ENCODE data around the gene BCL6B.

DNA sequence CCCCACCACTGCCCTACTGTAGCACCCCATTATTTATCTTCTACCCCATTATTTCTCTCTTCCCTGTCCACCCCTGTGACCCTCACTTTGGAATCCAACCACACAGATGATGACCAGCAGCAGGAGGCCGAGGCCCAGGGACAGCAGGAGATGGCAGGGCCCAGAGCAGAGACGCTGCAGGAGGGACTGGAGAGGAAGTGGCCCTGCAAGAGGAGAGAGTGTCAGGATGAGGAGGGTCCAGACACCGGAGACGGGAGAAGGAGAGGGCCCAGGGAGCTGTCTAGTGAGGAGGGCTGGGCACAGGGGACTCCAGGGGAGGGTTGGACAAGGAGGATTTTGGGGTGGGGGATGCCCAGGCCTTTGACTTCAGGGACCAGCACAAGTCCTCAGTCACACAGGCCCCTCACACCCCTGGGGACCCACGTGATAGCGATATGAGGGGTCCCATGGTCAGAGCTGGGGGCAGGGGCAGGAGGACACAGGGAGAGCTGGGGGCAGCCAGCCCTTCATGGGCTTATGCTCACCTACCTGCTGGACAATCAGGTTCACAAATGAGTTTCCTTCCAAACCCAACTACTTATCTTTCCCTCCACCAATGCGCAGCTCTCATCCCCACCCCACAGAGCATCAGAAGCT is 55.2 kb downstream of the BCL6B start:
- TF ChIP-seq, protein P1, sequence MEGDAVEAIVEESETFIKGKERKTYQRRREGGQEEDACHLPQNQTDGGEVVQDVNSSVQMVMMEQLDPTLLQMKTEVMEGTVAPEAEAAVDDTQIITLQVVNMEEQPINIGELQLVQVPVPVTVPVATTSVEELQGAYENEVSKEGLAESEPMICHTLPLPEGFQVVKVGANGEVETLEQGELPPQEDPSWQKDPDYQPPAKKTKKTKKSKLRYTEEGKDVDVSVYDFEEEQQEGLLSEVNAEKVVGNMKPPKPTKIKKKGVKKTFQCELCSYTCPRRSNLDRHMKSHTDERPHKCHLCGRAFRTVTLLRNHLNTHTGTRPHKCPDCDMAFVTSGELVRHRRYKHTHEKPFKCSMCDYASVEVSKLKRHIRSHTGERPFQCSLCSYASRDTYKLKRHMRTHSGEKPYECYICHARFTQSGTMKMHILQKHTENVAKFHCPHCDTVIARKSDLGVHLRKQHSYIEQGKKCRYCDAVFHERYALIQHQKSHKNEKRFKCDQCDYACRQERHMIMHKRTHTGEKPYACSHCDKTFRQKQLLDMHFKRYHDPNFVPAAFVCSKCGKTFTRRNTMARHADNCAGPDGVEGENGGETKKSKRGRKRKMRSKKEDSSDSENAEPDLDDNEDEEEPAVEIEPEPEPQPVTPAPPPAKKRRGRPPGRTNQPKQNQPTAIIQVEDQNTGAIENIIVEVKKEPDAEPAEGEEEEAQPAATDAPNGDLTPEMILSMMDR (IDR thresholded peaks at IDR 0.05; ENCODE audit: low read depth, low read length, poor library complexity, severe bottlenecking) = no peak
- no peak for TF ChIP-seq EZH2phosphoT487 (IDR thresholded peaks at IDR 0.05; ENCODE audit: borderline replicate concordance, low read length)

Data from DOHH2 (cell line).